IPS-11a (cell line): ENCODE measurements around the gene TMPRSS4.

Source experiments
- H3K4me3 ChIP-seq: one replicate; pipeline ENCODE4 v1.5.1; 2013; ENCODE audit warnings: low read depth, low read length, control low read depth

Gene TMPRSS4

GRCh38 chr11:118102721-118103261 is 25.9 kb downstream of the TMPRSS4 start:
- no peak overlapping the region for H3K4me3 ChIP-seq

DNA sequence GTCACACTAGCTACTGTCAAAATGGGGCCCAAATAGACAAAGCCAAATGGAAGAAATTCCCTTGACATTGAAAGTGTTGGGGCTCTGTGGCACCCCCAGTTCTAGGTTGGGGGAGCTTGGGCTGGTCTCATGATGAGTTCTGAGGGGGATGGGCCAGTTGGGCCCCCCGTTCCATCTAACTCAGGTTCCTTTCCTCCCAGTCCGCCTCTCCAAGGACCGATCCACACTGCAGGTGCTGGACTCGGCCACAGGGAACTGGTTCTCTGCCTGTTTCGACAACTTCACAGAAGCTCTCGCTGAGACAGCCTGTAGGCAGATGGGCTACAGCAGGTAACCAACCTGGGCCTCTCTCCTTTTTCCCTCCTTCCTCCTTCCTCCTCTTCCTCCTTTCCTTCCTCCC is 27.6 kb downstream of the TMPRSS4 start:
- no peak overlapping the region for H3K4me3 ChIP-seq

DNA sequence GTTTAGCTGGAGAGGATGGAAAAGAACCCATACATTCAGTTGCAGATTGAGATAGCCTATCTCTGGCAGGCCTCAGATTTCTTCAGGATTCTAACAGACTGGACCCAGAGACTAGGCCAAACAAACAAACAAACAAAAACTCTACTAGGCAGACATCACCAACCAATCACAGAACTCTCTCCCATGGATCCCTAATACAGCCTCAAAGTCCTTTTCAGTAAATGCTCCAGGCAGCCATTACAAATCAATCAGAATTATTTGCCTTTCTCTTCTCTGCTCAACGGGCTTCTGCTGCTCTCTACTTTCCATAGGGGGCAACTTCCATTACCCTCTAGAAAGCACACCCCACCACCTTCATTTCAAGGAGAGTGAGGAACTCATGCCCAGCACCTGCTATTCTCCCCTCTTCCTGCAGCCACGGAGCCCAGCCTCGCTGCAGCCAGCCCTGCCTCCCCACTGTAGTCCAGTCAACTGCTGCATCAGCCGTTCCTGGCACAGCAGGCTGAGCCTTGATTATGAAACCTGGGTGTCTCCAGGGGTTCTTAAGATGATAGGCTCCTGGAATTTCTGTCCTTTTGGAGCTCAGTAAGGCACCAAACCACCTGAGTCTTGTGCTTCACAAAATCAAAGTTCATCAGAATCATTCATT is 28.9 kb downstream of the TMPRSS4 start:
- H3K4me3 ChIP-seq = no peak overlapping the region

DNA sequence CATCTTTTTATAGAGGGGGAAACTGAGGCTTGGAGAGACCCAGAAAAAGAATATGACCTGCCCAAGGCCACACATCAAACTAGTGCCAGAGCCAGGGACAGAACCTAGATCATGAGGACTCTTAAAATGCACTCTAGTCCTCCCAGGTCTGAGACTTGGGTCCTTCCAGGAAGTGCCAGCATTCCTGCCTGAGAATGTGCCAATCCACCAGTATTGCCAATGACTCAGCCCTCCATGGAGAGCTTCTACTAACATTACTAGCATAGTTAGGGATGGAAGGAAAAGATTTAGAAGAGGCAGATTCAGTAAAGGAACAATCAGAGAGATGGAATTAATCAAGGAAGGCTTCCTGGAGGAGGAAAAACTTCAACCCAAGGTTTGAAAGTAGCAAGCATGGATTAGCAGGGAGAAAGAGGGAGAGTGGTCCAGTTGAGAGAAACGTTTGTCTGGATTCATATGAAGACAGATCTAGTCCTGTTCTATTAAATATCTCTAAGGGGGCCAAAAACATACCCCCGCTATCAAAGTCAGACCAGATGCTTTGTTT is 30.0 kb downstream of the TMPRSS4 start:
- H3K4me3 ChIP-seq = no peak overlapping the region

- H3K4me3 ChIP-seq = no peak overlapping the region
Measured at GRCh38 chr11:118108513-118108912, 31.6 kb downstream of the TMPRSS4 start.

DNA sequence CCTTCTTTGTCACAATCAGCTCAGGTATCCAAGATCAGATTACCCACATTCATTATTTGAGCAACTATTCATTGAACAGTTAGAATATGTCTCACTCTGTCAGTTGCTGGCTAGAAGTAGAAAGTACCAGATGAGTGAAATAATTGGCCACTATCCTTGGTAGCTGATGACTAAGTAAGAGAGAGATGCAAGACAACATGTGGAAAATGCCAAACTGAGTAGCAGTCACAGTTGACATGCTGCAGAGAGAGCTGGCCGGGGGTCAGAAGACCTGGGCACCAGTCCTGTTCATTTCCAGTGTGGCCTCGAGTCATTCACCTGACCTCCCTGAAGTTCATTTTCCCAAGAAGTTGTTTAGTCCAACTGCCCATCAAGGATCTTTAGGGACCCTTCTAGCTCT is 32.4 kb downstream of the TMPRSS4 start:
- no peak overlapping the region for H3K4me3 ChIP-seq

DNA sequence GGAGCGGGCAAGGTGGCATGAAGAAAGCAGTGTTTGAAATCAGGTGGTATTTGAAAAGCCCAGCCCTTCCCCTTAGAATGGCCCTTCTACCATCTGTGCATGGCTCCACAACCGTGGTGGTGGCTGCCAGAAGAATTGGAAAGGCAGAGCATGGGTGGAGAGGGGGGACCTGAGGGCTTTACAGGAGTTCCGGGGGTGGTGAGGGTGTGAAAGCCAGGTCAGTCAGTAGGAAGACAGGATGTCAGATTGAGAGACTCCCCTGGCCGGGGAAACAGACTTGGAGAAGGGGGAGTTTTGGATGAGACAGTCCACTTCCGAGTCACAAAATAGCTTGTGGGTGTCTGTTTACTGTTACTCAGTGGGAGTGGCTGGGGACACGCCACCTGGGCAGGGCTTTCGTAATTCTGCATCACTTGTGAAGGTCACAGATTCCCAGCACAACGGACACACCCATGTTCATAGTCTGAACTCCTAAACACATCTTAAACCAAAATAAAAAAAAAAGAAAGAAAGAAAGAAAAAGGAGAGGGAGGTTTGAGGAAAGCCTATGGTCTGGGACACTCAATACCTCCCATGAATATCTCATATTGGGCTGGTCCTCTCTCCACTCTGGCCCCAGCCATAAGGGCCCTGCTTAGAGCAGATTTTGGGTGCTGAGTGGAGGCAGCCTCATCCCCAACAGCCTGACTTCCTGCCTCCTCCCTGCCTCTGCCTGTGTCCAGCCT is 34.3 kb downstream of the TMPRSS4 start:
- H3K4me3 ChIP-seq = no peak overlapping the region

- no peak overlapping the region for H3K4me3 ChIP-seq
Measured at GRCh38 chr11:118111744-118112035, 34.8 kb downstream of the TMPRSS4 start.

DNA sequence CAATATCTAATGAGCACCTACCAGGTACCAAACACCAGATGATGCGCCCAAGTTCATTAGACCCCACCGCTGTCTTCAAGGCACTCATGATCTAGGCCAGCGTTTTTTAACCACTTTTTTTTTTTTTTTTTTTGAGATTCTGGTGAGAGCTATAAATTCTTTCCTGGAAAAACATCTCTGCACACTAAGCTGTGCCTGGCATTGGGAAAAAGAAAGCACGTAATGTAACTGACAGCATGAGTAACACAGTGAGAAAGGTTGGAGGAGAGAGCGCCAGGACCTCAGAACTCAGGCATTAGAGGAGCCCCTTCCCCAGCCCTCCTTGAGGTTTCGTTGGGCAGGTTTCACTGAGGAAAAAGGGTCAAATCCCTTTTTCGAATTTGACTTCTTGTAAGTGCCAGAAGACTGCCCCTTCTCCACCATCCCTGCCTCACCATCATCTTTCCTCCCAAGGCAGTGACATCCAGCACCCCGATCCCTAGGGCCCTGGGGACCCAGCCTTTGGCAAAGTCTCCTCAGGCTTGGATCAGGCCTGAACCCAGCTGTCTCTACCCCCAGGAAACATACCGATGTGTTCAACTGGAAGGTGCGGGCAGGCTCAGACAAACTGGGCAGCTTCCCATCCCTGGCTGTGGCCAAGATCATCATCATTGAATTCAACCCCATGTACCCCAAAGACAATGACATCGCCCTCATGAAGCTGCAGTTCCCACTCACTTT is 36.0 kb downstream of the TMPRSS4 start:
- H3K4me3 ChIP-seq = no peak overlapping the region

DNA sequence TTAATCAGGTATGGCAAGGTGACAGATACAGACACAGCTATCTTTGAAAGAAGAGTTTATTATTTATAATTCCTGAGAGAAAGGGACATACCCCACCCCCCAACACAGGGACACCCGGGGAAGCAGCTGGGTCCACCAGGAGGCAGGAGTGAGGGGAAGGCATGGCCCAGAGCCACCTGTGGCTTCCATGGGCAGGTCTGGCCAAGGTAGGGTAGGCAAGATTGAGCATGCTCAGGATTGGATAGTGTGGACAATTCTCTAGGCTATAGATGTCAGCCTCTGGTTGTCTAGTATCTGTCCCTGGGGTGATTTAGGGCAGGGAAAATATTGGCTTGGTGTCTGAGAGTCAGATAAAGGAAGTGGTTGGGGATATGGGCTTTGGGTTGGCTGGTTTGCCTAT is 37.4 kb downstream of the TMPRSS4 start:
- H3K4me3 ChIP-seq = no peak overlapping the region

GRCh38 chr11:118115048-118115447 is 38.2 kb downstream of the TMPRSS4 start:
- H3K4me3 ChIP-seq = no peak overlapping the region

- H3K4me3 ChIP-seq = no peak overlapping the region
Measured at GRCh38 chr11:118117790-118118601, 41.1 kb downstream of the TMPRSS4 start.

GRCh38 chr11:118120793-118121192 is 43.9 kb downstream of the TMPRSS4 start:
- no peak overlapping the region for H3K4me3 ChIP-seq

GRCh38 chr11:118124929-118125535 is 48.2 kb downstream of the TMPRSS4 start:
- no peak overlapping the region for H3K4me3 ChIP-seq

- H3K4me3 ChIP-seq = no peak overlapping the region
Measured at GRCh38 chr11:118126082-118126838, 49.4 kb downstream of the TMPRSS4 start.

DNA sequence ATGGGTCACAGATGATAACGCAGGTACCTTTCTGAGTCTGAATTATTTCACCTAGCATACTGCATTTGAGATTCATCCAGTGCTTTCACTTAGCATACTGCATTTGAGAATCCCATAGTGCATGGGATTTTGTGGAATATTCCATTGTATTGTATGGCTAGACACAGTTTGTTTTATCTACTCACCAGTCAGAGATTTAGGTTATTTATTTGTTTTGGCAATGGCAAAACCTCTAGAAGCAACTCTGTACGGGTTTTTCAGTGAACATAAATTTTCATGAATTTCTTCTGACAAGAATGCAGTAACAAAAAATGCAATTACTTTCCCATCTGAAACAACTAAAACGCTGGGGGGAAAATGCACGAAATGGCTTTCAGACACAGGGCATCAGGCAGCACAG is 51.4 kb downstream of the TMPRSS4 start:
- H3K4me3 ChIP-seq = no peak overlapping the region

DNA sequence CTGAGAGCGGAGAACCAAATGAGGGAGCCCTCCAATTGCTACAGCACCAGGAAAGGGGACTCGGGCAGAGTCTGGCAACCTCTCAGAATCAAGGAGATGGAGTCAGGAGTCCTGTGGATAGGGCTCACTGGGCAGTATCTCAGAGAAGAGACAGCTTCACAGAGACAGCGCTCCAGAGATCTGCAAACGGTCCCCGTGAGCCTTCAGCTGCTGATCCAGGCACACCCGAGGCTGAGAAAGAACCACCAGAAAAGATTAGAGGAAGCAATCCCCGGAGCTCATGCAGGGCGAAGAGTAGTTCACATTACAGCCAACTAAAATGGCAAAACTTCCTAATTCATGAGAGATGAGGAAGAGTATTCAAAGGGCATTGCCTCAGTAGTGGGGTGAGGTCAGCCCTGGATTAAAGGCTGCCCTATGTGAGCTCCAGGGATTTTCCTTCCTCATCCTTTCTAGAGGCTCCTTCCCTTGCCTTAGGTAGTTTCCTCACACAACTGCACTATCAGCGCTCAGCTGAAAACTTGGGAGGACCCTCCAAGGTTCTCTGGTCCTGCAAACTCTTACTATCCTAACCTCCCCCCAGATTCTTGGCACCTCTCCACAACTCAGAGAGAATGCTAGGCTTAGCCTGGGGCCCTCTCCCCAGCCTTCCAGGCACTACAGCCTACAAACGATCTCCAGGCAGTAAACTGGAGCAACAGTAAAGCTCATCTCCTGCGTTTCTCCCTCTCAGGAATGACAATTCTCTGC is 52.0 kb downstream of the TMPRSS4 start:
- H3K4me3 ChIP-seq = no peak overlapping the region

DNA sequence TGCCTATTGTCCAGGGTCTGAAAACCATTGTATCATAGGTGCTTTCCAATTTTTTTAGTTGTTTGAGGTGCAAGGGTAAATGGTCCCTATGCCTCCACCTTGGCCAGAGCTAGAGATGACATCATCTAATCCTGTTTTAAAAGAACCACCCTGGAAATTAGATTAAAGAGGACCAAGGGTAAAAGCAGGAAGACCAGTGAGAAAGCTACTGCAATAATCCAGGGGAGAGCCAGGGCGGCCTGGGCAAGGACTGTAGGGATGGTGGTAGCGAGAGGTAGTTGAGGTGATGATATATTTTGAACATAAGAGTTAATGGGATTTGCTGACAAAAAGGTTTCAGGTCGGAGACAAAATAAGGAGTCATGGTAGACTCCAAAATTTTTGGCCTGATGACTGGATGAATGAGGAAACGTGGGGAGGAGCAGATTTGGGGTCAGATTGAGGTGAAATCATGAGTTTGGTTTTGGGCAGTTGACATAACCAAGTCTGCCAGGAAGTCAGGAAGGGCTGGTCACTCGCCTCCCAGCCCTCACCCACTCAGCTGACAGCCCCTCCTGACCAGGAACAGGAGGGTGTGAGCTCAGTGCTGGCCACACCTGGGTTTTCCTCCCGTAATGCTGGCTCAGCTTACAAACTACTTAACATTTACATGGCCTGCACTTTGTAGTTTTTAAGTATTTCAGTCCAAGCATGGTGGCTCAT is 52.7 kb downstream of the TMPRSS4 start:
- H3K4me3 ChIP-seq = no peak overlapping the region
